ENCODE data around the gene ERMAP.
A peak's percentile ranks its signal among the peaks of the same experiment; 100 is the strongest.

Gene ERMAP, protein sequence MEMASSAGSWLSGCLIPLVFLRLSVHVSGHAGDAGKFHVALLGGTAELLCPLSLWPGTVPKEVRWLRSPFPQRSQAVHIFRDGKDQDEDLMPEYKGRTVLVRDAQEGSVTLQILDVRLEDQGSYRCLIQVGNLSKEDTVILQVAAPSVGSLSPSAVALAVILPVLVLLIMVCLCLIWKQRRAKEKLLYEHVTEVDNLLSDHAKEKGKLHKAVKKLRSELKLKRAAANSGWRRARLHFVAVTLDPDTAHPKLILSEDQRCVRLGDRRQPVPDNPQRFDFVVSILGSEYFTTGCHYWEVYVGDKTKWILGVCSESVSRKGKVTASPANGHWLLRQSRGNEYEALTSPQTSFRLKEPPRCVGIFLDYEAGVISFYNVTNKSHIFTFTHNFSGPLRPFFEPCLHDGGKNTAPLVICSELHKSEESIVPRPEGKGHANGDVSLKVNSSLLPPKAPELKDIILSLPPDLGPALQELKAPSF

DNA sequence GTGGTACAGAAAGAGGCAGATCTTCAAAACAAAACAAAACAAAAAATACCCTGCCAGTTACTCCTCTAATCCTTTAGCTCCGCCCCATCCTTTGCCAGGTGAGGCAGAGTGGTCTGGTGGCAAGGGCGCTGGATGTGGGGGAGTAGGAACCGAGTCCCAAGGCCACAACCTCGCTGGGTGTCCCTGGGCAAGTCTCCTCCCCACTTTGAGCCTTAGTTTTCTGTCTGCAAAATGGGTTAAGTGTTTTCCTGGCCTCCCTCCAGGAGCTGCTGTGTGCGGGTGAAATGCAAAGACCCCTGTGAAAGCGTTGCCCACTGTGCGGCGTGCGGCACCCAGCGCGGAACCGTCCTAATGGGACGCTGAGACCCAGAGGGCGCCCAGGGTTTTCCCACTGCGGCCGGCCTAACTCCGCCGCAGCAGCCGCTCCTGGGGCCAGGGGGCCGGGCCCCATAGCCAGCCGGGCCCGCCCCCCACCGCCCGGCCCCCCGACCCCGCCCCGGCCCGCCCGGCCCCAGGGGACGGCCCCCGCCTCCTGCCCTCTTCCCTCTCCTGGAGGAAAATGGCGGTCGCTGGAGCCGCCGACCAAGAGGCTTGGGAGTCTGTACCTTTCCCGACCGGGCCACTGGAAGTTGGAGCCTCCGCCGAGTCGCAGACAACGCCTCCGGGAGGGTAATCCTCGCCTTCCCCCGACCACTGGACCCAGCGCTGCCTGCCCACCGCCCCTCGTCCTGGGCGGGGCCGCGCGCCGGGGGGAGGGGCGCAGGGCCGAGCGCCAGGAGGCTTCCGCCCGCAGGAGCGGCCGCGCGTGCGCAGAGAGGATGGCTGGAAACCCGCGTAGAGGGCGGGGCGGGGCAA, at the start of gene ERMAP, which contains the start of gene SVBP:
Gene ERMAP, plus strand, starts transcription at position 538 of the 855 bp plus-strand sequence. CDS start 13,327 bp downstream, outside the sequence.
Gene SVBP, minus strand, starts transcription at position 813 of the 855 bp plus-strand sequence. CDS start 853 bp downstream, outside the sequence.
- DNase-seq, result peak; percentile 97

DNA sequence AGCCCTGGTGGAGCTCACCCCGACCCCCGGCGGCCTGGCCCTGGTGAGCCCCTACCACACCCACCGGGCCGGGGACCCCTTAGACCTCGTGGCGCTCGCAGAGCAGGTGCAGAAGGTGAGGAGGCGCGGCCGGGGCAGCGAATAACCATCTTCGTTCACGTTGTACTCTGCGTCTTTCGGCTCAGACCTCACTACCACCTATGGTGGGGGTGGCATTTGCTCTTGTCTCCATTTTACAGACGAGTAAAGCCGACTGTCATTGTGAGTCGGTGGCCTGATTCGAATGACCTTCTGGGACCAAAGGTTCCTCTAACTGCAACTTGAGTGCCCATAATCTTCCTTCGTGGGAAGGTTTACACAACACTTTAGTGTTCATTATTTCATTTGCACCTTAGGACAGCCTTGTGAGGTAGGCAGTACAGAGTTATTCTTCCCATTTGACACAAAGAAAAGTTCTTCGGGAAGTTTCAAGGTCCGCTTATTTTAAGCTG, 49.4 kb upstream of the ERMAP start:
- no peak for DNase-seq

DNA sequence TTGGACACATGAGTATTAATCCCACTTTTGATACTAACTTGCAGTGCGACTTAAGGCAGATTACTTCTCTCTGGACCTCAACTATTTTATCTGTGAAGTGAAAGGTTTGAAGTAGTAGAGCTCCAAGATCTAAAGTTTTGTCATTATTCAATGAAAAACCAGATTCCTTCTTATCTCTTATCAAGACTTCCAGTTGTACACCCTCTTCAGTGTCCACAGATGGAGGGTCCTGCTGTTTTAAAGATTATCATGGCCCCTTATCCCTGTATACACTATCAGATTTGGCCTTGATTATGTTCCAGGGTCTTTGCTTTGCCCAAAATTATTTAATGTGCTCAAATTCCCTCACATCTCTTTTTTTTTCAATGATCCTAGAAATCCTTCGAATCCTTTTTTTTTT, 48.8 kb upstream of the ERMAP start:
- DNase-seq, result no peak

DNA sequence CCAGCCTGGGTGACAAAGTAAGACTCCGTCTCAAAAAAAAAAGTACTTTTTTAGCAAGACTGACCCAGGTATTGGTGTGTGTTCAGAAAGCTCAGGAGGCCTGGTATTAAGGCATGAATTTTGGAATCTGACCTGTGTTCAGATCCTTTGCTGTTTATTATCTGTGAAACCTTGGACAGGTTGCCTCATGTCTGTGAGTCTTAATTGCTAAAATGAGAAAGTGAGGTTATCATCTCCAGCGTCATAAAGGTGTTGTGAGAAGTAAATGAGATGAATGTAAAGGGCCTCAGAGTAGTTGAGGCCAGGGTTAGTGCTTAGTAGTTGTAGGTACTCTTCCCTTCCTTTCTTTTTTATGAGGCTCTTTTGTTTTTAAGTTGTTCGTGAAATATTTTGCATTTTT, 47.1 kb upstream of the ERMAP start:
- no peak for DNase-seq

DNA sequence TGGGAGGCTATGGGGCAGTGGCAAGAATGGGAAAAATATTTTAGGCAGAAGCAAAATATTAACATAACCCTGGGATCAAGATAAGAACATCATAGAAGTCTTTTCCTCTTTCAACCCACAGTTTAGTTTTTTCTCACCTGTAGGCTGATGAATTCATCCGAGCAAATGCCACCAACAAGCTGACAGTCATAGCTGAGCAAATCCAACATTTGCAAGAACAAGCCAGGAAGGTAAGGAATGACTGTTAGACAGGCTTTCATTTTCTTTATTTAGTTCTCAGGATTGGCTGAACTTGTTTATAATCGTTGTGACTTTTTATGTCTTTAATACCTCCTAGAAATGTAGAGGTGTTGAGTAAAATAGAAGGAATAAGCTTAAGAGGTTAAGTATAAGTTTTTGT, 43.5 kb upstream of the ERMAP start:
- DNase-seq, result no peak

DNA sequence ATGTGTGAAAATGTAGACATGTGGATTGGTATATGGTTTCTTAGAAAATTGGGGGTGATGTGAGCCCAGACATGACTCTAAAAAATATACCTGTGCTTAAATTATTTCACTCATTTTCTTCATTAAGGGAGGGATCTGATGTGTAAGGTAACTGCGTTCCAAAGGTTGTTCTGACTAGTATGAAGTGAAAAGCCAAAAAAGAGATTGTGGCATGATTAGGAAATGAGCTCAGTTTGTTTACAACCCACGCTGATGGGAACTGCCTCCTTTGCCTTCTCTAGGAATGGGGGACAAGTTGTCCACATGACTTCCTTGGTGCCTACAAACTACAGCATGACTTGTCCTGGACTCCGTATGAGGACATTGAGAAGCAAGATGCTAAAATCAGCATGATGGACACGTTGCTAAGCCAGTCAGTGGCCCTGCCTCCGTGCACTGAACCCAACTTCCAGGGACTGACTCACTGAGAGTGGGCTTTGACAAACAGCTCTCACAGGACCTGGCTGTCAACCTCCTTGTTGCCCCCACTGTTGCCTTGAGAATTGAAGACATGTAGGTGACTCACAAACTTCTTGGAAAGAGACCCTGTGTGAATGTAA, 41.9 kb upstream of the ERMAP start:
- no peak for DNase-seq

DNA sequence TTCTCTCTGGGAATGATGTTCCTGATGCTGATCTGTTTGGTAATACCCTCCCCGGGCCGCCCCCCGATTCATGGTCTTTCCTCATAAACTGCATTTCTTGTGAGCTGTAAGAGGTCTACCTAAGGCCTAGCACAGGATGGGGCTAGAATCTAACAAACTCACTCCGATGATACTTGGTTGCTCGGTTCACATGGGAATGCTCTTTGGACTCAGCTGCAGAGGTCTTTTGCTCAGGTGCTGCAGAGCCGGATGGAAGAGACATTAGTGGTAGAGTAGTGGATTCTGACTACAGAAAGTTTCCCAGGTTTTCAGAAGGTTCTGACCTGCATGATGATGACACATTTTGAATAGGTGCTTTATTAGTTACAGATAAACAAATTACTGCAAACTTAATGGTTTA, 40.4 kb upstream of the ERMAP start:
- DNase-seq, result no peak

DNA sequence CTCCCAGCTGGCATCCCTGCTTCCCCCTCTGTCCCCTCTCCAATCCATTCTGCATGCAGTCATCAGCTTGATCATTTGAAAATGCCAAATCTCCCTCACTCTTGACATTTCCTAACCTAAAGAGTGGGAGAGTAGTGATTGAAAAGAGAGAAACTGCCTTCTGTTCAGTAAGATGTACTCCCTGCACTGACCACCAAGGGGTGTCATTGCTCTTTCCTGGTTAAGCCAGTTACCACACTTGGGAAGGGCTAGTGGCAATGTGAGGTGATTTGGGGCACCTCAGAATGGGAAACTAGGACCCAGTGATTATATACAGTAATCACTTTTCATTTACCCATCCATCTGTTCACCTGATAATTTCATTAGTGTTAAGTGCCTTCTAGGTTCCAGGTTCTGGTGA, 39.1 kb upstream of the ERMAP start:
- peak; percentile 27 for DNase-seq

DNA sequence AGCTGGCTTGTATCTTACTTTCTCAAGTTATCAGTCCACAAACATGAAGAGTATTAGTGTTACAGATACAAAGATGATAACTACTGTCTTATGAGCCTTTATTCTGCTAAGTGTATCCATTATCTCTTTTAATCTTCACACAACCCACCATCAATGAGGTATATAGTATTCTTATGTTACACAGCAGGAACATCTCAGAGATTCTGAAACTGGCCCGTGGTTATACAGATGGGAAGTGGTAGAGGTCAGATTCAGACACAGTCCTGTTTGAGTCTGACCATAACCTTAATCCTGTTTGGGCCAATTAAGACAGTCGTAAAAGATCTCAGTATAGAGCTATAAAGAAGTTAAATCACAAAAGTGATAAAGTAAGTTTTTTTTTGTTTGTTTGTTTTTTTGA, 37.2 kb upstream of the ERMAP start:
- no peak for DNase-seq

DNA sequence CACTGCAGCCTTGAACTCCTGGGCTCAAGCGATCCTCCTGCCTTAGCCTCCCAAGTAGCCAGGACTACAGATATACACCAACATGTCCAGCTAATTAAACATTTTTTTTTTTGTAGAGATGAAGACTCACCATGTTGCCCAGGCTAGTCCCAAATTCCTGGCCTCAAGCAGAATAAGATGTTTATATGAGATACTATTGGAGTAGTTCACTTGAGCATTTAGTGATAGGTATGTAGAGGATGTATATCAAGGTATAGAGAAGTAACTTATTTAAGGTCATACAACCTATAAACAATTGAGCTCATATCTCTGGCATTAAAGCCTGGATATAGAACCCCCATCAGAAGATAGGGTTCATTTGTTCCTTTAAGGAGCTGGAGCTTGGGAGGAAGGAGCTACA, 36.7 kb upstream of the ERMAP start:
- no peak for DNase-seq

DNA sequence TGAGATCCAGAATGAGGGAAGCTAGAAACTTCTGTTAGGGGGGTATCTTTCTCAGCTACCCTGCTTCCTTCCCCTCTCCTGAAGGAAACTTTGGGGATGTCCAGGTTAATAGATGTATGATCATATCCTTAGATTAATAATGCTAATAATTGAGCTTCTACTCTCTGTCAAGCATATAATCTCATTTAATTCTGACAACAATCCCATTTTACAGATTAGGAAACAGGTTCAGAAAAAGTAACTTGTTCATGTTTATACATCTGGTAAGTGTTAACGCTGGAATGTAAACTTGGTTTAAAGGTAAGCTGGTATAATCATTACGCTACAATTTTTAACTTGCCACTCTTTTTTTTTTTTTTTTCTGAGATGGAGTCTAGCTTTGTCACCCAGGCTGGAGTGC, 33.8 kb upstream of the ERMAP start:
- DNase-seq, result no peak

DNA sequence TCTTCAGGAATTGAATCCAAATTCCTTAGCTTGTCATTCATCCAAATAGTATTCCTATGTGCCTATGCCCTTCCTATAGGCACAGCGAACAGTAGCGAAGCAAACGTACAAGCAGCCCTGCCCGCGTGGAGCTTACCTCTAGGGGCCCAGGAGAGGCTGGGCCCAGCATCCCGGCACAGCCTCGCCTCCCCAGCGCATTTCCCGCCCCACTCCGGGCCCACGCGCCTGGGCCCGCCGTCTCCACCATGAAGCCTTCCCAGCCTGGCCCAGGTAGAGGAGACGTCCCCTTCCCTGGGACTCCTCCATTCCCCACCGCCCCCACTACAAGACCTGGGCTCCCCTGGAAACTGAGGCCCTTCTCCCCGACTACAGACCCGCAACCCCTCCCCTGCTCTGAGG, 32.4 kb upstream of the ERMAP start:
- no peak for DNase-seq

DNA sequence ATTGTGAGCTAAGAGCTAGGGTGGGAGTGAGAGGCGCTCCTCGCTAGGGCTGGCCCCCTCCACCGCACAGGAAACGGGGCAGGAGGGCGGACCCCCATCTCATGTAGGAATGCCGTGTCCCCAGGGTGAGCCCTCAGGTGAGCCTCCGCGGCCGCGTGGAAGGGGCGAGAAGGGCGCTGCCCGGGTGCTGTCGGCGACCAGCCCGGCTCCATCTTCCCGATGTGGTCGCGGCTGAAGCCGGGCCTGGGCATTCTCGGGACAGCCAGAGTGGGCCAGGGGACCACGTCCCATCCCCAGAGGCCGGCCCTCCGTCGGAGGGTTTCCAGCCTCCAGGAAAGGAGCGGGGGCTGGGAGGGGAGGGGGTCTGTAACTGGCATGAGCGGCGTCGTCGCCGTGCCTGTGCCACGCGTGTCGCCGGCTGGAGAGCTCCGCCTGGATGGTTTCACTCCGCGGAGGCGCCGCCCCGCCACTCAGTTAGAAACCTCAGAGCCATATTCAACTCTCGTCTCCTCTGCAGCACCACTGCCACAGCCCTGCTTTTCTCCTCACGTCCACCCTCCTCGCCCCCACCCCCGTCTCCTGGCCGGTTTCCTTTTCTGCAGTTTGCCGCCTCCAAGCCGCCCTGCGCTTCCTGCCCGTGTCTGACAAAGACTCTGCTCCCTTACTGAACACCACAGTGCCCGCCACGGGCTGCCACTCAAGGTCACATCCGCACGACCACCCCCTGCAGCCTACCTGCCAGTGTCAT, 31.8 kb upstream of the ERMAP start, which contains the start of gene TMEM269:
Gene TMEM269, plus strand, starts transcription at position 46 of the 748 bp plus-strand sequence. CDS start 4,903 bp downstream, outside the sequence.
- DNase-seq, result peak; percentile 68

DNA sequence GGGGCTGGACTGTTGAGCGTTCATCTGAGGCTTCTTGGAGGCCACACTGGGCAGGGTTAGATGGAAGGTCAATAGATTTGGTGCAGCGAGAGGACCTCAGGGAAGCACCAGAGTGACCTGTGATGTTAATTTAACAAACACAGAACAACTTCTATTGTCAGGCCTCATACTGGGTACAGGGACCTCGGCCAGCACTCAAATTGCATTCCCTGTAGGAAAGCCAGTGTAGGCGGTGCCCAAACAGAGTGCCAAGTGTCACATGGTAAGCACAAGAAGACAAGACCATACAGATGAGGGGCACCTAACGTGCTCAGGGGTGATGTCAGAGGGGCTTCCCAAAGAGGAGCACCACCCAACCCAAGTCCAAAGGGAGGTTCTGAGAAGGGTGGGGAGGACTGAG, 30.8 kb upstream of the ERMAP start:
- no peak for DNase-seq

DNA sequence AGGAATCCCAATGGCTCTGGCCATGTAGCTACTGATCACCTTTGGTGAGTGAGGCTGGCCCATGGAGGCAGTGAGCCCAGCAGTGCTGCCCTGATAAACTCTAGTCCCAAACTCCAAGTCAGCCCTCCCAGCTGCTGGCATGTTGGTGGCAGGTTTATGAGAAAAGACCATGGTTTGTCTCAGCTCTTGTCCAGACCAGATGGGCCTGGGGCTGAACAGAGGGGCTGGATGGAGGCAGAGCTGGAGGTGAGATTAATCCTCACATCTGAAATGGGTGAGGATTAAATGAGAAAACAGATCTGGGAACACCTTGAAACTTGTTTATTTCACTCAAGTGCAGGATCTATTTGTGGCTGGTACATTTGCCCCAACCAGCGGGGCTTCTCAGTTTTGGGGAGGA, 28.9 kb upstream of the ERMAP start:
- DNase-seq, result no peak

DNA sequence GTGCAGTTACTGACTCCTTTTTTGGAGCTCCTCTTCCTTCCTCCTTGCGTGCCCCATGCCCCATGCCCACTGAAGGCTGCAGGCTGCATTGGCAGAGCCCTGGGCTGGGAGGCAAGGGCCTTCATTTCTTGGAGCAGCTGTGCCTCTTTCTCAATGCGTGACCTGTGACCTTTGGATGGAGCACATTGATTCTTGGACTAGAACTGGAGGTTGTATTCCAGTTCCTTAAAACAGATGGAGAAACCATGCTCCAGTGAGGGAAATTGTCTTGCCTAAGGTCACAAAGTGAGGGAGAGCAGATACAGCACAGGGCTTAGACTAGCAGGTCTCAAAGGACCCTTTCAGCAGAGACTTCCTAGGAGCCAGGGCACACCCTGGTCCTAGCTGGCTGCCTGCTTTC, 23.1 kb upstream of the ERMAP start:
- DNase-seq, result no peak

DNA sequence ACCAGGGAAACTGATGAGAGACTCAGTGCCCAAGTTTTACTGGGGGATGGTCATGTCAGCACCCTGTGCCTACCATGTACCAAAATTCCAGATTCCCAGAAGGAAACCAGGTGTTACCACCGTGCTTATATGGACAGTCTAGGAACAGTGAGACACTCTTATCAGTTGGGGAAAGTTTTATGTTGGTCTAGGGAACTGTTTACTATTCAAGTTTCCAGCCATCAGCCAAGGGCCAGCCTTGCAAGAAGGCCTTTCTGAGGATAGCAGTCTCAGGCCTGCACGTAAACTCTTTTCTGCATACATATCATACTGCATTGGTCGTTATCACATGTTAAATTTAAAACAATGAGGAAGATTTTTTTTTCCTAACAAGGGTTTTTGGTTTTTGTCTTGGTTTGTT, 19.5 kb upstream of the ERMAP start:
- no peak for DNase-seq

DNA sequence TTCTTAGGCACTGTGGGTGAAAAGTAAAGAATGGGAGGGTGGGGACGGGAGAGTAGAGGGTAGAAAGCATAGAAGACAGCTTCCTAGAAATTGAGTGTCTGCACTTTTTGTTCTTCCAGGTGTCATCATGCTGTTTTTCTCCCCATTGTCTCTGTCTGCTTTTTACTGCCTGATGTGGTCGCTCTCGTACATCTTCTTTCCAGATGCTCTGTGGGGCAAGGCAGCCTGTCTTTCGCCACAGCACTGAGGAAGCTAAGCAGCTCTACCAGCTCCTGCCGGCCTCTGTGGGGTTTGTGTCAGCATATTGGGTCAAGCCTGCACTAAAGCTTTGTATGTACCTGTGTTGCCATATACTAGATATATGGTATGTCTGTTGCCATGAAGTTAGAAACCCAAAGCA, 18.9 kb upstream of the ERMAP start:
- no peak for DNase-seq

DNA sequence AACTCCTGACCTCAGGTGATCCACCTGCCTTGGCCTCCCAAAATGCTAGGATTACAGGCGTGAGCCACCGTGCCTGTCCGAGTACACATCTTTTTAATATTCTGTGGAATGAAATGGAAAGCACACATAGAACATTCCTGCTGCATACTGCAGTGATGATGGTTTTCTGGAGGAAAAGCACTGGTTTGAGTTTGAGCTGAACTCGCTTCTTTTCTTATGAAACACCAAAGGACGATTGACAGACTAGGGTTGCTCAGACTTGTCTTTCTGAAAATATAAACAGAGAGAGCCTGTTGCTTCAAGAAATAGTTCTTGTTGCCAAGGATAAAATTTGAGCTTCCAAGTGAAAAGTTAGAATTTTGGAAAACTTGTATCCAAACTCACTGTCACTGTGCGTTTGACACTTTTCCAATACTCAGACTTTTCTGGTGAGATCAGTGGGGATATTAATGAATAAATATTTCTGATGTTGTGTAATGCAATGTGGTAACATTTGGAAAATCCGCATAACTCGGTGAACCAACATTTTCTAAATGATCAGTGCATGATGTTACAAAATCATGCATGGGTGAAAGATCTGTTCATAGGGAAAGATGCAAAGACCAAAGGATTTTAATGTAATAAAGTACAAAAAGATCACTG, 15.0 kb upstream of the ERMAP start:
- DNase-seq, result no peak

DNA sequence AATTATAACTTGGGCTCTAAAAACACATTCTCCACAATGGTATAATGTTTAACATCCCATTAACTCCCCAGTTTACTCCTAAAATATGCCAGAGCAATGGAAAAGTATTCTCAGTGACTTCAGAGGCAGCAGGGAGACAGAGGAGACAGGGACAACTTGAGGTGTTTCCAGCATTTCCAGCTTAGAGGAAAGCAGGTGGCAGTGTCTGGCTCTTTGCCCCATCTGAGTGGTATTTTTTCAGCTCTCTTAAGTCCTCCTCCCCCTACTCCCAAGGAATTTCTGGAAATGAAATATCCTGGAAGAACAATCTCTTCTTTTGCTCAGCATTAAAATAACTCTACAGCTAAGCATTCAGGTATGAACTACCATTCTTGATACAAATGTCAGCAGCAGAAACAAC, 10.8 kb upstream of the ERMAP start:
- no peak for DNase-seq

DNA sequence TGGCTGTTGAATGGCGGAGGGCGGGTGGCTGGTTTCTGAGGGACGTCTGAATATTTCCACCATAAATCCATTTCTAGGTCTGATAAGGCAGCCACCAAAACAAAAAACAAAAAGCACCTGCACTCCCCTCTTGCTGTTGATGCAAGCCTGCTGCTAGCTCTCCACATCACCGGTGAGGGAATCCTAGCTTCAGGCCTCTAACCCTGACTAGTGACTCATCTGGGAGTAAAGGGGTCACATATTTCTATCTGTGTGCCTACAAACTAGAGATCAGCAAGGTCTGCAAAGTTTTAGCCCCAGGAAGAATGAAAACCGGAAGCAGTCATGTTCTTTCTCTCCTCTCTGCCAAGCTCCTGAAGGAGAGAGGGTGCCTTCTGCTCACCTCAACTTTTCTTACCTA, 10.3 kb upstream of the ERMAP start:
- no peak for DNase-seq

Data from retina (tissue), 1 donor.